COLO829 (cell line): ENCODE measurements around the gene LRRC75A.
"Not testable (repeated sequence)": the region's sequence is repeated elsewhere in the genome, so short reads cannot be mapped to it uniquely, and the experiment has no call there.

Source experiments
- DNase-seq: peaks from one replicate; pipeline ENCODE4 v3.0.0; 2012; ENCODE audit warnings: low spot score

Gene LRRC75A

GRCh38 chr17:16432017-16432416, 60.0 kb downstream of the LRRC75A start:
- no peak for DNase-seq

GRCh38 chr17:16430650-16431049, 61.3 kb downstream of the LRRC75A start:
- DNase-seq, result no peak

DNA sequence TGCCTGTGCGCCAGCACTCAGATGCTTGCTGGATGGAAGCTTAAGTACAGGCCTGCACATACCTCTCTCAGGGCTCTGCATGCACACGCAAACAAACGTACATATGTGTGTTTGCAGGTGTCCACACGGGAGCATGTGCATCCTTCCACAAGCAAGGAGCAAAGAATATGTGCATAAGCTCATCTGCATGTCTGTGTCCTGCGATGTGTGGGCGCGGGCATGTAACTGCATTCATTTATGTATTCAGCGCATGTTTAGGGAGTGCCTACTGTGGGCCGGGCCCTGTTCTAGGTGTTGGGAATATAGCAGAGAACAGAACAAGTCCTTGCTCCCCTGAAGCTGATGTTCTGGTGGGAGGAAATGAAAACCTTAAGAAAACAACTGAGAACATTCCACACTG, 62.9 kb downstream of the LRRC75A start:
- no peak for DNase-seq

- DNase-seq, result no peak
Measured at GRCh38 chr17:16428098-16428882, 63.7 kb downstream of the LRRC75A start.

GRCh38 chr17:16427020-16427419, 65.0 kb downstream of the LRRC75A start:
- DNase-seq, result no peak

DNA sequence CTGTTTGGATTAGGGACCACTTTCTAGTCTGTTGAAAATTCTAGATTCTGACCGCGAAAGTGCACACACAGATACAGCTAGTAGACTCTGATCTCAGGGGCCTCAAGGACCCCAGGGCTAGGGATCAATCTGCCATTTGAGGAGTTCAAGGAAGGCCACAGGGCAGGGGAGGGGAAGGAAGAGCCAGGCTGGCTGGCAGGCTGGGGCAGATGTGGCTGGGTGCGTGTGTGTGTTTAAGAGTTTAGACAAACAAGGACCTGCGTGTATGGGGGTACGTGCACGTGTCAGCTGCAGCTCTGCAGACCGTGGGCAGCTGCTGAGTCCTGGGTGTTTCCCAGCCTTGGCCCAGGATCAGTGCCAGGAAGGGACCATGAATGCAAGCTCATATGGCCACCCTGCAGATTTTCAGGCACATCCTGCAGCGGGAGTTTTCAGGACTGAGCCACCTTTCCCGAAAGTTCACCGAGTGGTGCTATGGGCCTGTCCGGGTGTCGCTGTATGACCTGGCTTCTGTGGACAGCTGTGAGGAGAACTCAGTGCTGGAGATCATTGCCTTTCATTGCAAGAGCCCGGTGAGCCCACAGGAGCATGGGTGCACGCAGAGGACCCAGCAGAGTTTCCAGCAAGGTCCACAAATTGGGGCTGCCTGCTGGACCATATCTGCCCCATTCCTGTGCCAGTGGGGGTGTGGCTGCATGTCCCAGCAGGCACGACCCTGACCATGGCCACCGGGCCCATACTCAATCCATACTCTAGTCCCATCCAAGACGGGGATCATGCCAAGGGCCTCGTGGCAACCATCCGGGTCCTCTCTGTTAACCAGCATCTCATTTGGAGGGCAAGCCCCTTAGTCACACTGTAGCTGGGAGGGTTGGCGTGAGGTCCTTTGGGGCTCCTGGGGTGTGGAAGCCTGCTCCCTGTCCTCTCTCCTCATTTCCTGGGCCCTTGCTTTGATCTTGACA, 66.0 kb downstream of the LRRC75A start:
- no peak for DNase-seq

DNA sequence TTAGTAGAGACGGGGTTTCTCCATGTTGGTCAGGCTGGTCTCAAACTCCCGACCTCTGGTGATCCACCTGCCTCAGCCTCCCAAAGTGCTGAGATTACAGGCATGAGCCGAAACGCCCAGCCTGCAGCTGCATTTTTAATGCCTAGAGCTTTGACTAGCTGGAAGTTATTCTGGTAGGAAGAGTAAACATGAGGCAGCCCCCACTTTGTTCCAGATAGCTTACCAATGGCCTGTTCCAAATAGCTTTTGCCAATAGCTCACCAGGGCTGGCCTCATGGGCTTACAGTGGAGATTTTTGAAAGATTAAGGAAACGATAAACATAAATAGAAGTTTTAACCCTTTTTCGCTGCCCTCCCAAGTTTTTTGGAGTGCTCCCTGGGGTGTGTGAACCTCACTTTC, 66.8 kb downstream of the LRRC75A start:
- DNase-seq, result no peak

DNA sequence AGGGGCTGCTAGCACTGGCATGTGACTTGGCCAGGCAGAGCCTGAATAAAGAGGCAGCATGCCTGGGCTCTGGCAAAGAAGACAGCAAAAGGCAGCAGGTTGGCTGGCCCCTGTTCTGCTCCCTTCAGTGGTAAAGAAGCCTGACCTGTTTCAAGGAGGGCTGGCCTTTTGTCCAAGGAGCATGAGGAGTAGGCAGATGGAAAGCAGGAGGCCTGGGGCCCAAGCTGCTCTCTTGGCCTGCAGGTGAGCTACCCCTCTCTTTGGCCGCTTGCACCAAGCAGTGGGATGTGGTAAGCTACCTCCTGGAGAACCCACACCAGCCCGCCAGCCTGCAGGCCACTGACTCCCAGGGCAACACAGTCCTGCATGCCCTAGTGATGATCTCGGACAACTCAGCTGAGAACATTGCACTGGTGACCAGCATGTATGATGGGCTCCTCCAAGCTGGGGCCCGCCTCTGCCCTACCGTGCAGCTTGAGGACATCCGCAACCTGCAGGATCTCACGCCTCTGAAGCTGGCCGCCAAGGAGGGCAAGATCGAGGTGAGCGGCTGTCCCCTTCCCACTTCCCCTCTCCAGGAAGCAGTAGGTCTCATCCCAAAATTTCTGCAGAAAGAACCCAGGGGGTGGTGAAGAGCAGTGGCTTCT, 68.6 kb downstream of the LRRC75A start:
- DNase-seq, result no peak

- DNase-seq, result no peak
Measured at GRCh38 chr17:16422416-16422815, 69.6 kb downstream of the LRRC75A start.

- no peak for DNase-seq
Measured at GRCh38 chr17:16419929-16420271, 72.1 kb downstream of the LRRC75A start.

DNA sequence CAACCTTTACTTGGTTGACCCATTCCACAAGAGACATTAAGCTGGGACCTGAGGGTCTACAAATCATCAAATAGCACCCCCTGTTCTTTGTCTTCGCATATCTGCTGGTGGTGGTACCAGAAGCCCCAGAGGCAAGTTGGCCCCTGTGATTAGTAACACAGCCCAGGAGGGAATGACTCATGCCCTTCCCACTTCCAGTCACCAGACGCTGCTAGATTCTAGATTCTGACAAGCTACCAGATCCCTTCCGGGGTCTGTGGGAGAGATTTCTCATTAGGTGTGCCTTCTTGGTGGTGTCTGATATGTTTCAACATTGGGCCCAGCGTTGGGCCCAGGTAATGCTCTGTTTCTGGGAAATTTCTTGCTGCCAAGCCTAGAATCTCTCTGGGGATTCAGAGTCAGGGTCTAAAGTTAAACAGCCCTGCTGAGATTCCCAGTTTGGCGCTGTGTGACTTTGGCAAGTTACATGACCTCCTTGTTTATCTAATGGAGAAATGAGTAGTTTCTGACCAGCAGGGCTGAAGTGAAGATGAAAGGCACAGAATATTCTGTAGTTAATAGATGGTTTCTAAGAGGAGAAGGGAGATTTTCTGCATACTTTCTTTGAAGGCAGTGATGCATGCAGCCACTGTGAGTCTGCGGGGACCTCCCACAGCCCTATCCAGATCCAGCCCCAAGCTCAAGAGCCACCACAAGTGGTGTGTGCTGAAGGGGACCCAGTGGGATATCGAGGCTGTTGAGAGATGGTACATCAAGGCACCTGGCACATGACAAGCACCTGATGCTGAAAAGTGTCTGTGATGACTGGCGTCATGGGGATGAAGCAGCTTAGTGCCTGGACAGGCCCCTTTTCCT, 72.7 kb downstream of the LRRC75A start:
- DNase-seq, result peak; percentile 86

DNA sequence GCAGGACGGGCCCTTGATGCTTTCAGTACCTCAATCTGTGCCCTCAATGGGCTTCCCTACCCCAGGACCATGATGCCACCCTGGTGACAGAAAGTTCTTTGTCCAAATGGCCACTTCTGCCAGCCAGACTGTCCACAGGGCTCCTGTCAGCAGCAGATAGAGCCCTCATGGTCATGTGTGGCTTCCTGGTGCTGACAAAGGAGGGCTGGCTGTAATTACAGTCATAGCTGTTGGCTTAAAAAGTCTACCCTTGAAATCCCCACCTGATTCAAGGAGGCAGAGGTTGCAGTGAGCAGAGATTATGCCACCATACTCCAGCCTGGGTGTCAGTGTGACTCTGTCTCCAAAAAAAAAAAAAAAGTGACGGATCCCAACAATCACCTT, 73.3 kb downstream of the LRRC75A start:
- DNase-seq, result no peak

DNA sequence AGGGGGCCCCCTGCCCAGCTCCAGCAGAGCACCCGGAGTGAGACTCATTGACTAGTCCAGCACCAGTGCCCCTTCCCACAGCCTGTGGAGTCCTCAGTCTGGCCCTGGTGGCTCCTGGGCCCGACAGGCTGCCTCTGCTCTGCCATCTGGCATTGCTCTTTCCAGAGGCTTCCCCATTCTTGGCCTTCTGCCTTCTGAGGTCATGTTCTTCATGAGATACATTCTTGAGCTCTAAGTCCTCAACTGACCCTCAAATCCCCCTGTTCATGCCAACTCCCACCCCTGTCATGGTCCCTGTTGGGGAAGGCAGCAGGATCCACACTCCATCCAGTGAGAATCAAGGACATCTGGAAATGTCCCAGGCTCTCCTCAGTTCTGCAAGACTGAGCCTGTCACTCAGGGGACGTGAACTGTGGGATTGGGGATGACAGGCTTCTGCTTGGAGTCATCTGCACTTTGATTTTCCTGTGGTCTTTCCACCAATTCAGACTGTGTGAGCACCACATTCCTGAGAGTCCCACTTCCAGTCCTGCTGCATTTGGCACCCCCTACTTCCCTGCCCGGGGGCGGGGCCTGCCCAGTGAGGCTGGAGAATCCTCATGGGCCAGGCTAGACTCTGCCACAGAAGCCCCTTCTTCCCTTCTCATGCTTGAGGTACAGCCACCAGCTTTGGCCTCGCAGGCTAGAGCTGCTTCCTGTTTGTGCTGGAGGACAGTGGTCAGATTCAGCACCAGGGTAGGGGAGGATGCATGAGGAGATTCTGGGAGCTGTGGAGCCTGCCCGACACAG, 73.9 kb downstream of the LRRC75A start:
- no peak for DNase-seq

- no peak for DNase-seq
Measured at GRCh38 chr17:16417399-16417798, 74.6 kb downstream of the LRRC75A start.

DNA sequence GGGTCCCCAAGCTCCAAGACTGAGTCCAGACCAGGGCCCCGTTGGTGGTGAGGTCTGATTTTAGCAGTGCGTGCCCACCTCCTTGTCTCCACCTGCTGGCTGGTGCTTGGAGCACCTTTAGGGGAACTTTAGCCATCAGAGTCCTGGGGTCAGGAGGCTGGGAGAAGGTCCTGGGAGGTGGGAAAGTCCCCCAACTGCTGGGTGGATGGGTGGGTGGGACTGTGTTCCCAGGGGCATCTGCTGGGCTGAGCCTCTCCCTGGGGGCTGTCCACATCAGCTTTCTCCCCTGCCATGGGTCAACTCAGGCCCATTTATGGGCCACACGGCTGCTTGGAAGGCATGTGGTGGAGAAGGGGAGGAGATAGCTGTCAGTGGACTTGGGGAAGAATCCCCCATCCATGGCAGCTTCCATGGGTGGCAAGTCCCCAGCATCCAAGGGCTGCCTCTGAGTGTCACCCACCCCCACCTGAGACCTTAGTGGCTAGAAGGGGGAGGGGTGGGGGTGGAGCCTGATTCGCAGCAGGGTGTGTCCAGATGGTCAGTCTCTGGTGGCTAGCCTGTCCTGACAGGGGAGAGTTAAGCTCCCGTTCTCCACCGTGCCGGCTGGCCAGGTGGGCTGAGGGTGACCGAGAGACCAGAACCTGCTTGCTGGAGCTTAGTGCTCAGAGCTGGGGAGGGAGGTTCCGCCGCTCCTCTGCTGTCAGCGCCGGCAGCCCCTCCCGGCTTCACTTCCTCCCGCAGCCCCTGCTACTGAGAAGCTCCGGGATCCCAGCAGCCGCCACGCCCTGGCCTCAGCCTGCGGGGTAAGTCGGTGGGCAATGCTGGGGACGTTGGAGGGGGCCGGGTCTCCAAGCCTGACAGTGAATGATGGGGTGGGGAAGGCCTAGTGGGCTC, 76.7 kb downstream of the LRRC75A start, which contains the start of gene TRPV2:
TRPV2 (plus strand) TSS at position 541 of the 894 bp plus-strand sequence. CDS start 2,098 bp downstream, outside the sequence.
- DNase-seq, result peak; percentile 28

GRCh38 chr17:16407911-16408588, 83.9 kb downstream of the LRRC75A start:
- DNase-seq, result no peak

DNA sequence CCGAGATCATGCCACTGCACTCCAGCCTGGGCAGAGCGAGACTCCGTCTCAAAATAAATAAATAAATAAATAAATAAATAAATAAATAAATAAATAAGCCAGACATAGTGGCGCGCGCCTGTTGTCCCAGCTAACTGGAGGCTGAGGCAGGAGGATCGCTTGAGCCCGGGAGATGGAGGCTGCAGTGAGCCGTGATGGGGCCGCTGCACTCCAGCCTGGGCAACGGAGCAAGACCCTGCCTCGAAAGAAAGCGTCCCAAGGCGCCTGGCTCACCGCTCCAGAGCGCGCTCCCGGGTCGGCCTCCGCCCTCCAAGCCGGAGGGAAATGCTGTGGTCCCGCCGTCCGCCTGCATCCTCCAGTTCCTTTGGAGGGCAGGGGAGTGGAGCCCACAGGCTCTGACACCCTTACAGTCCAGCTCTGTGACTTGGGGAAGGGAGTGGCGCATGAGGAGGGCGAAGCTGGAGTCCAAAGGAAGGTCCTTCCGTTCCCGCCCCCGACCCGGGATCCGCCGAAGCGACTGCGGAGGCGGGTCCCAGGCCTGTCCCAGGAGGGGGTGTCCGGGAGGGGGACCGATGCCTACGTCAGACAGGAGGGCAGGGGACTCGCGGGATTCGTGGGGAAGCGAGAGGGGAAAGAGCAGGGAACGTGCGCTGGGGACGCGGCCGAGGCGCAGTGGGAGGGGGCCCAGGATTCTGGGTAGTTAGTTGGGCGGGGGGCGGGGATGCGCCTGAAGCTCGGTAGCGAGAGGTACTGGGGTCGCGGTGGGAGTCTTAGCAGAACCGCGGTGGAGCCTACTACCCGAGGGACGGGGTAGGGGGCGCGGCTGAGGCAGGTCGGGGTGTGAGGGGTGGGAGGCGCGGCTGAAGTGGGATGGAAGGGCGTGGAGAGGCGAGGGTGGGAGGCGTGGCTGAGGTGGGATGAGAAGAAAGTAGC, 85.0 kb downstream of the LRRC75A start:
- no peak for DNase-seq

DNA sequence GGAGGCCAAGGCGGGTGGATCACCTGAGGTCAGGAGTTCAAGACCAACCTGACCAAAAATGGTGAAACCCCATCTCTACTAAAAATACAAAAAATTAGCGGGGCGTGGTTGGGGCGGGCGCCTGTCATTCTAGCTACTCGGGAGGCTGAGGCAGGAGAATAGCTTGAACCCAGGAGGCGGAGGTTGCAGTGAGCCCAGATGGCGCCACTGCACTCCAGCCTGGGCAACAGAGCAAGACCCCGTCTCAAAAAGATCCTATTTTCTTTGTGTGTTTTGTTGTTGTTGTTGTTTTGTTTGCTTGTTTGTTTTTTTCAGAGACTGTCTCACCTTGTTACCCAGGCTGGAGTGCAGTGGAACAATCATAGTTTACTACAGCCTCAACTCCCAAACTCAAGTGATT, 88.1 kb downstream of the LRRC75A start:
- DNase-seq, result not testable (repeated sequence)
